ENCODE data around the gene UBA52. TPM values are rescaled to one million over a fixed set of nuclear protein-coding genes. Genes with fewer than 3 reads are reported as not detected.
A peak's percentile ranks its signal among the peaks of the same experiment; 100 is the strongest.

Gene UBA52
- total and polyA plus RNA-seq, 2 experiments from 2014 or later, result 627 to 1,301 TPM

GRCh38 chr19:18593367-18594095 lies 21.9 kb downstream of the UBA52 start:
- H3K4me3 Mint-ChIP-seq, result peak overlapping the region; percentile 74
- DNase-seq (ENCODE audit: low spot score), result peak; percentile 80
- Histone ChIP-seq H3F3A (replicated peaks; ENCODE audit: low read depth) (peaks cover 47% of the 10 kb centered on the region), H3K4me2 (peak overlapping the region; percentile 94), H3K27ac (ENCODE audit: low read depth) (peak overlapping the region; percentile 89; the same call in 1 of the 2 replicates), H3K36me3 (ENCODE audit: insufficient read depth) (no peaks in the 10 kb centered on the region; the same call in 1 of the 2 replicates), H3K4me1 (ENCODE audit: insufficient read depth) (peaks cover 46% of the 10 kb centered on the region), H3K27me3 (ENCODE audit: insufficient read depth) (peaks cover 12% of the 10 kb centered on the region; the same call in 1 of the 2 replicates), H3K4me3 (peak overlapping the region; percentile 68), H3K79me2 (replicated peaks; ENCODE audit: insufficient read depth) (peaks cover 3% of the 10 kb centered on the region; the same call in 1 of the 2 replicates), H4K20me1 (replicated peaks; ENCODE audit: insufficient read depth) (no peaks in the 10 kb centered on the region; the same call in 1 of the 2 replicates), H3K9me2 (ENCODE audit: insufficient read depth) (no peaks in the 10 kb centered on the region), H2AFZ (no peak overlapping the region)
- peaks cover 50% of the 10 kb centered on the region for H3K27me3 Mint-ChIP-seq (ENCODE audit: insufficient read depth, low read depth, poor library complexity)
- H3K36me3 Mint-ChIP-seq (ENCODE audit: low read depth), result peaks cover 17% of the 10 kb centered on the region
- ATAC-seq, result peak; percentile 0; the same call in 2 of the 3 replicates
- TF ChIP-seq EZH2 (IDR thresholded peaks at IDR 0.05; ENCODE audit: low read depth, unreplicated experiment) (no peak), POLR2AphosphoS5 (IDR thresholded peaks at IDR 0.05; ENCODE audit: low read depth) (peak; percentile 27; the same call in 1 of the 2 replicates)
- H3K27ac Mint-ChIP-seq, result peak overlapping the region; percentile 90
- H3K4me1 Mint-ChIP-seq, result peaks cover 44% of the 10 kb centered on the region
- H3K9me3 Mint-ChIP-seq, result 0 out of 3 replicates have a peak, but pooled peaks cover 4% of the 10 kb centered on the region

GRCh38 chr19:18594096-18594823 lies 22.6 kb downstream of the UBA52 start:
- Mint-ChIP-seq H3K36me3 (ENCODE audit: low read depth) (peaks cover 17% of the 10 kb centered on the region), H3K4me3 (peak overlapping the region; percentile 79), H3K4me1 (peaks cover 46% of the 10 kb centered on the region), H3K27ac (peak overlapping the region; percentile 76), H3K27me3 (ENCODE audit: insufficient read depth, low read depth, poor library complexity) (peaks cover 51% of the 10 kb centered on the region), H3K9me3 (0 out of 3 replicates have a peak, but pooled peaks cover 4% of the 10 kb centered on the region)
- TF ChIP-seq POLR2AphosphoS5 (IDR thresholded peaks at IDR 0.05; ENCODE audit: low read depth), result peak; percentile 30; the same call in 1 of the 2 replicates
- TF ChIP-seq CTCF (conservative IDR thresholded peaks at IDR 0.05; ENCODE audit: low read depth in 2 of 2), result peak; percentile 59 to 73
- TF ChIP-seq CREB1 (CRISPR knock-in tag; IDR thresholded peaks at IDR 0.05; ENCODE audit: low read depth), result 0 out of 2 replicates have a peak, but pooled peaks have one; percentile 3
- TF ChIP-seq ETS1 (IDR thresholded peaks at IDR 0.05), result no peak
- H3K36me3 ChIP-seq (ENCODE audit: insufficient read depth), result no peaks in the 10 kb centered on the region; the same call in 1 of the 2 replicates
- peaks cover 47% of the 10 kb centered on the region for H3F3A ChIP-seq (replicated peaks; ENCODE audit: low read depth)
- H3K27ac ChIP-seq (ENCODE audit: low read depth), result peak overlapping the region; percentile 89; the same call in 1 of the 2 replicates
- no peaks in the 10 kb centered on the region for H3K9me2 ChIP-seq (ENCODE audit: insufficient read depth)
- peaks cover 46% of the 10 kb centered on the region for H3K4me1 ChIP-seq (ENCODE audit: insufficient read depth)
- H4K20me1 ChIP-seq (replicated peaks; ENCODE audit: insufficient read depth), result no peaks in the 10 kb centered on the region; the same call in 1 of the 2 replicates
- peak overlapping the region; percentile 68 for H3K4me3 ChIP-seq
- DNase-seq (ENCODE audit: low spot score) (peak; percentile 91), ATAC-seq (peak; percentile 46)
- peak overlapping the region; percentile 94 for H3K4me2 ChIP-seq
- 0 out of 2 replicates have a peak overlapping the region, but pooled peaks have one; percentile 59 for H2AFZ ChIP-seq
- H3K79me2 ChIP-seq (replicated peaks; ENCODE audit: insufficient read depth), result peaks cover 3% of the 10 kb centered on the region; the same call in 1 of the 2 replicates
- peaks cover 12% of the 10 kb centered on the region; the same call in 1 of the 2 replicates for H3K27me3 ChIP-seq (ENCODE audit: insufficient read depth)
